ENCODE measurements around the gene HS2ST1.
"Not testable (repeated sequence)": the region's sequence is repeated elsewhere in the genome, so short reads cannot be mapped to it uniquely, and the experiment has no call there.

The HS2ST1 gene

GRCh38 chr1:86991549-86992186 lies 77.2 kb downstream of the HS2ST1 start:
- H3K4me3 ChIP-seq (ENCODE audit: low read length): no peak overlapping the region
- WGBS (ENCODE audit: insufficient coverage, insufficient read length): no CpG with 5 or more reads among the region's 6 CpGs
- H3K4me1 ChIP-seq (ENCODE audit: control insufficient read depth, insufficient read depth, low read length): no peaks in the 10 kb centered on the region
- no peaks in the 10 kb centered on the region for H3K27me3 ChIP-seq (ENCODE audit: control insufficient read depth, insufficient read depth, low read length)
- no peaks in the 10 kb centered on the region for H3K36me3 ChIP-seq (ENCODE audit: control insufficient read depth, insufficient read depth, low read length)
- no peak overlapping the region for H3K27ac ChIP-seq (ENCODE audit: low read length)
- no peak for DNase-seq (ENCODE audit: low read depth, low spot score)
- no peaks in the 10 kb centered on the region for H3K9me3 ChIP-seq (ENCODE audit: control insufficient read depth, insufficient read depth, low read length)

GRCh38 chr1:86992861-86993260 lies 78.4 kb downstream of the HS2ST1 start:
- H3K4me3 ChIP-seq (ENCODE audit: low read length): no peak overlapping the region
- H3K27ac ChIP-seq (ENCODE audit: low read length): no peak overlapping the region
- no peaks in the 10 kb centered on the region for H3K9me3 ChIP-seq (ENCODE audit: control insufficient read depth, insufficient read depth, low read length)
- H3K4me1 ChIP-seq (ENCODE audit: control insufficient read depth, insufficient read depth, low read length): no peaks in the 10 kb centered on the region
- DNase-seq (ENCODE audit: low read depth, low spot score): no peak
- no peaks in the 10 kb centered on the region for H3K36me3 ChIP-seq (ENCODE audit: control insufficient read depth, insufficient read depth, low read length)
- WGBS (ENCODE audit: insufficient coverage, insufficient read length): no CpG with 5 or more reads among the region's 2 CpGs
- H3K27me3 ChIP-seq (ENCODE audit: control insufficient read depth, insufficient read depth, low read length): no peaks in the 10 kb centered on the region

DNA sequence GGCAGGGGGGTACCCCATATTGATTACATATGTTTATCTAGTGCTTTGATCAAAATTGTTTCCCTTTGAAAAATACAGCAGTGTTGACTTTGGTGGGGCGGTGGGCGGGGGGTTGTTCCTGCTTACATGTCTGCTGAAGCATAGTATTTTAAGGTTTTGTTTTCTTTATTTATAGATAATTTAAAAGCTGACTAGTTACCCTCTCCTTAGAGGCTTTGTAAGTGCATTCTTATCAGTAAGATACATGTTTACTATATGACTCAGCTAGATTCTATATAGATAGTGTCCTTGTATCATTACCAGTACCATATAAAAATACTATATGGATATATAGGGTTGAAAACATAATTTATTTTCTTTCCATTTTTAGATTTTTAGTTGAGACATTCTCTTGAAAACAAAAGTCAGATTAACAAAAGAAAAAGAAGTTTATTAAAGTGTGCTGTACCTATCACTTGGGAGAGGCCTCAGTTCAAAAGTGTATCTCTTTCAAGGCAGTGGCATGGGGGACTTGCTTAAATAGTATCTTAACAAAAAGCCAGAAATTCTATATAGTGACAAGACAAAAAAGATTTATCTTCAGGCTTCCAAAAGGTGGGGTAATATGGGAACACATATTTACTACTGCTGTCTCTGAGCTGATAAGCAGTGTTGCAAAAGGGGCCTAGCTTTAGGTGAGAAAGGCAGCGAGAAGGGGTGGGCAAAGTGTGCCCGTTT lies 79.0 kb downstream of the HS2ST1 start:
- Histone ChIP-seq H3K9me3 (ENCODE audit: control insufficient read depth, insufficient read depth, low read length) (no peaks in the 10 kb centered on the region), H3K36me3 (ENCODE audit: control insufficient read depth, insufficient read depth, low read length) (no peaks in the 10 kb centered on the region), H3K27me3 (ENCODE audit: control insufficient read depth, insufficient read depth, low read length) (no peaks in the 10 kb centered on the region), H3K27ac (ENCODE audit: low read length) (no peak overlapping the region), H3K4me1 (ENCODE audit: control insufficient read depth, insufficient read depth, low read length) (no peaks in the 10 kb centered on the region), H3K4me3 (ENCODE audit: low read length) (no peak overlapping the region)
- DNase-seq (ENCODE audit: low read depth, low spot score): no peak
- no CpG with 5 or more reads among the region's 4 CpGs for WGBS (ENCODE audit: insufficient coverage, insufficient read length)

DNA sequence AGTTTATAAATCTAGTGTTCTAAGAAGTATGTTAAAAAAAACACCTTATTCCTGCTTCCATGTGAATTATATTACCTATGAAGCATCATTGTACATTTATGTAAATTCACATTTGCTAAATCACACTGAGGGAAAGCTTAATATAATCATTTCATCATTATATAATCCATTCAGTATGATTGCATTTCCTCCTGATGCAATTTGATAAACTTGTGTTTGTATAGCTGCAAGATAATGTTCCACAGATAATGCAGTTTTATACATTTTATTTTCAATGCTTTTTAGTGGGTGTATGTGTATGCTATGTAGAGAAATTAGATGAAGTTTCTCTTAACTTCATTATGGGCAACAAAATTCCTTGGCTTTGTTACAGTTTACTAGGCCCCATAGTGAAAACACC lies 79.6 kb downstream of the HS2ST1 start:
- Histone ChIP-seq H3K4me1 (ENCODE audit: control insufficient read depth, insufficient read depth, low read length) (no peaks in the 10 kb centered on the region), H3K9me3 (ENCODE audit: control insufficient read depth, insufficient read depth, low read length) (no peaks in the 10 kb centered on the region), H3K27me3 (ENCODE audit: control insufficient read depth, insufficient read depth, low read length) (no peaks in the 10 kb centered on the region), H3K4me3 (ENCODE audit: low read length) (no peak overlapping the region), H3K36me3 (ENCODE audit: control insufficient read depth, insufficient read depth, low read length) (no peaks in the 10 kb centered on the region), H3K27ac (ENCODE audit: low read length) (no peak overlapping the region)
- DNase-seq (ENCODE audit: low read depth, low spot score): no peak

- no peaks in the 10 kb centered on the region for H3K9me3 ChIP-seq (ENCODE audit: control insufficient read depth, insufficient read depth, low read length)
- H3K27ac ChIP-seq (ENCODE audit: low read length): no peak overlapping the region
- no peak overlapping the region for H3K4me3 ChIP-seq (ENCODE audit: low read length)
- WGBS (ENCODE audit: insufficient coverage, insufficient read length): no CpG with 5 or more reads among the region's 1 CpG
- no peaks in the 10 kb centered on the region for H3K36me3 ChIP-seq (ENCODE audit: control insufficient read depth, insufficient read depth, low read length)
- H3K4me1 ChIP-seq (ENCODE audit: control insufficient read depth, insufficient read depth, low read length): no peaks in the 10 kb centered on the region
- no peaks in the 10 kb centered on the region for H3K27me3 ChIP-seq (ENCODE audit: control insufficient read depth, insufficient read depth, low read length)
- no peak for DNase-seq (ENCODE audit: low read depth, low spot score)
Observed at GRCh38 chr1:86997538-86997937, 83.1 kb downstream of the HS2ST1 start.

DNA sequence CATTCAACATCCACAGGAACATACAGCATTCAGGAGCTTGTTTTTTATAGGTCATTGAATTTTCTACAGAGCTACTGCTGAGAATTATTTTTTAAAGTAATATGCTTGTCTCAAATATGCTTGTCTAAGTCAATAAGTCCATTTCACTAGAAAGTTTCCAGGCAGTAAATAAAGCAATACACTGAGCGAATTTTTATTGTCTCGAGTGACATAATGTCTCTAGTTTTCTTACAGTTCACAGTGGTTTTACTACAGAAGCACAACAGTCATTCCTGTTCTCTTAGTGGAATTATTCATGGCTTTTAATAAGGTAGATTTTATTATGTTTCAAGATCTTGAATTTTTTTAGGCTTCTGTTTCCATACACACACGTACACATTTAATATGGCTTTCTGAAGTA lies 83.8 kb downstream of the HS2ST1 start:
- H3K4me1 ChIP-seq (ENCODE audit: control insufficient read depth, insufficient read depth, low read length): no peaks in the 10 kb centered on the region
- H3K27ac ChIP-seq (ENCODE audit: low read length): no peak overlapping the region
- no peaks in the 10 kb centered on the region for H3K9me3 ChIP-seq (ENCODE audit: control insufficient read depth, insufficient read depth, low read length)
- H3K27me3 ChIP-seq (ENCODE audit: control insufficient read depth, insufficient read depth, low read length): no peaks in the 10 kb centered on the region
- DNase-seq (ENCODE audit: low read depth, low spot score): no peak
- no peaks in the 10 kb centered on the region for H3K36me3 ChIP-seq (ENCODE audit: control insufficient read depth, insufficient read depth, low read length)
- WGBS (ENCODE audit: insufficient coverage, insufficient read length): no CpG with 5 or more reads among the region's 3 CpGs
- no peak overlapping the region for H3K4me3 ChIP-seq (ENCODE audit: low read length)

DNA sequence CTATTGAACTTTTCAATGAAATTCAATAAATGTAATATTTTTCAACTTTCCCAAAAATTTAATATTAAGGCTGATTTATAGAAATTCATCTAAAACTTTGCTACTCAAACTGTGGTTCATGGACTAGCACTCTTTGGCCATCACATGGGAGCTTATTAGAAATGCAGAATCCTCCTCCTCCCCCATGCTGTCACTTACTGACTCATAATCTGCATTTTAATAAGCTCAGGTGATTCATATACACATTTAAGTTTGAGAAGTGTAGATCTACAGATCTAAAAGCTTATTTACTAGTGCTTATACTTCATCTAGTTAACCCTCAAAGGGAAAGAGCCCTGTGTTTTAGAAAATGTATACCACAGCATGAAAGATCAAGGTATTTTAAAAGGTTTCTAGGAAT lies 84.3 kb downstream of the HS2ST1 start:
- Histone ChIP-seq H3K4me1 (ENCODE audit: control insufficient read depth, insufficient read depth, low read length) (no peaks in the 10 kb centered on the region), H3K27me3 (ENCODE audit: control insufficient read depth, insufficient read depth, low read length) (no peaks in the 10 kb centered on the region), H3K27ac (ENCODE audit: low read length) (no peak overlapping the region), H3K36me3 (ENCODE audit: control insufficient read depth, insufficient read depth, low read length) (no peaks in the 10 kb centered on the region), H3K4me3 (ENCODE audit: low read length) (no peak overlapping the region), H3K9me3 (ENCODE audit: control insufficient read depth, insufficient read depth, low read length) (no peaks in the 10 kb centered on the region)
- DNase-seq (ENCODE audit: low read depth, low spot score): no peak

- DNase-seq (ENCODE audit: low read depth, low spot score): no peak
- Histone ChIP-seq H3K4me1 (ENCODE audit: control insufficient read depth, insufficient read depth, low read length) (no peaks in the 10 kb centered on the region), H3K27ac (ENCODE audit: low read length) (no peak overlapping the region), H3K36me3 (ENCODE audit: control insufficient read depth, insufficient read depth, low read length) (no peaks in the 10 kb centered on the region), H3K4me3 (ENCODE audit: low read length) (no peak overlapping the region), H3K27me3 (ENCODE audit: control insufficient read depth, insufficient read depth, low read length) (no peaks in the 10 kb centered on the region), H3K9me3 (ENCODE audit: control insufficient read depth, insufficient read depth, low read length) (no peaks in the 10 kb centered on the region)
- WGBS (ENCODE audit: insufficient coverage, insufficient read length): no CpG with 5 or more reads among the region's 2 CpGs
Observed at GRCh38 chr1:87000460-87000859, 86.0 kb downstream of the HS2ST1 start.

DNA sequence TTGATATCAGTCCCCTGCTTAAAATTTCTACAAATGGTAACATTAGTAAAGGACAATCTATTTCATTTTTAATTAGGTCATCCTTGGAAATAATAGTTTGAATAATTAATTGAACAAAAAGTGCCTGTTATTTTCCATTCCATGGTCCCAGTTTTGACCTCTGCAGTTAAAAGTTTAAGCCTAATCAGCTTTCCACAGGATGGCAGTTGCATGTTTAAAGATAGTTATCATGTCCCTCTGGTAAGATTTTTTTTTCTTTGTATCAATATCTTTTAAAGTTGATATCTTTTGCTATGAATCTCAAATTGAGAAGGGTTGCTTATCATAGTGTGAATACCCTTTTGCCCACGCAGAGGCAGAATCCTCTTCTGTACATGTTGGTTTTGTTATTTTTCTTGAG lies 90.4 kb downstream of the HS2ST1 start:
- no peak for DNase-seq (ENCODE audit: low read depth, low spot score)
- Histone ChIP-seq H3K27me3 (ENCODE audit: control insufficient read depth, insufficient read depth, low read length) (no peaks in the 10 kb centered on the region), H3K4me1 (ENCODE audit: control insufficient read depth, insufficient read depth, low read length) (no peaks in the 10 kb centered on the region), H3K9me3 (ENCODE audit: control insufficient read depth, insufficient read depth, low read length) (no peaks in the 10 kb centered on the region), H3K4me3 (ENCODE audit: low read length) (no peak overlapping the region), H3K27ac (ENCODE audit: low read length) (no peak overlapping the region), H3K36me3 (ENCODE audit: control insufficient read depth, insufficient read depth, low read length) (no peaks in the 10 kb centered on the region)
- WGBS (ENCODE audit: insufficient coverage, insufficient read length): no CpG with 5 or more reads among the region's 1 CpG

GRCh38 chr1:87007323-87007722 lies 92.9 kb downstream of the HS2ST1 start:
- Histone ChIP-seq H3K27ac (ENCODE audit: low read length) (no peak overlapping the region), H3K4me3 (ENCODE audit: low read length) (no peak overlapping the region), H3K4me1 (ENCODE audit: control insufficient read depth, insufficient read depth, low read length) (no peaks in the 10 kb centered on the region), H3K36me3 (ENCODE audit: control insufficient read depth, insufficient read depth, low read length) (no peaks in the 10 kb centered on the region), H3K27me3 (ENCODE audit: control insufficient read depth, insufficient read depth, low read length) (no peaks in the 10 kb centered on the region), H3K9me3 (ENCODE audit: control insufficient read depth, insufficient read depth, low read length) (no peaks in the 10 kb centered on the region)
- WGBS (ENCODE audit: insufficient coverage, insufficient read length): 100% methylated on average over 1 of the region's 1 CpG
- no peak for DNase-seq (ENCODE audit: low read depth, low spot score)

- DNase-seq (ENCODE audit: low read depth, low spot score); H3K36me3 ChIP-seq (ENCODE audit: control insufficient read depth, insufficient read depth, low read length); H3K9me3 ChIP-seq (ENCODE audit: control insufficient read depth, insufficient read depth, low read length); H3K27ac ChIP-seq (ENCODE audit: low read length); H3K4me1 ChIP-seq (ENCODE audit: control insufficient read depth, insufficient read depth, low read length); H3K4me3 ChIP-seq (ENCODE audit: low read length); H3K27me3 ChIP-seq (ENCODE audit: control insufficient read depth, insufficient read depth, low read length): not testable (repeated sequence)
Observed at GRCh38 chr1:87013385-87013784, 99.0 kb downstream of the HS2ST1 start.
